Neural cell (in vitro differentiated cells): ENCODE data around the gene ME2. TPM values are rescaled to one million over a fixed set of nuclear protein-coding genes. Genes with fewer than 3 reads are reported as not detected.

Experiments used
- H2AFZ ChIP-seq: fragments of 200-600, 300-800 bp; sonication (generic), shearing (Covaris generic); 2 replicates; pipeline ENCODE4 v1.6.0; 2014; ENCODE audit warnings: low read depth, mild to moderate bottlenecking, antibody characterized with exemption, low read length, moderate library complexity
- H3F3A ChIP-seq: fragments of 200-600 bp; shearing (Covaris generic); 2 replicates; pipeline ENCODE4 v1.6.1; 2016; ENCODE audit warnings: mild to moderate bottlenecking, moderate library complexity, mixed read lengths, antibody characterized with exemption, low read length; ENCODE audit not compliant: insufficient read depth, poor library complexity, severe bottlenecking
- H3K27ac ChIP-seq: fragments of 200-600, 300-800 bp; sonication (generic), shearing (Covaris generic); 2 replicates; pipeline ENCODE4 v1.5.1; 2014; ENCODE audit warnings: mild to moderate bottlenecking, low read length, moderate library complexity
- H3K27me3 ChIP-seq: fragments of 300-800, 200-600 bp; sonication (generic), shearing (Covaris generic); 2 replicates; pipeline ENCODE4 v1.6.0; 2014; ENCODE audit warnings: mild to moderate bottlenecking, low read depth, low read length, moderate library complexity; ENCODE audit not compliant: insufficient read depth
- H3K36me3 ChIP-seq: fragments of 300-800, 200-600 bp; sonication (generic), shearing (Covaris generic); 2 replicates; pipeline ENCODE4 v1.5.1; 2014; ENCODE audit warnings: mild to moderate bottlenecking, antibody characterized with exemption, low read length, moderate library complexity; ENCODE audit not compliant: insufficient read depth
- H3K4me2 ChIP-seq: fragments of 300-800, 200-600 bp; sonication (generic), shearing (Covaris generic); 2 replicates; pipeline ENCODE4 v1.6.0; 2014; ENCODE audit warnings: mild to moderate bottlenecking, low read length
- H3K4me3 ChIP-seq: fragments of 300-800, 200-600 bp; sonication (generic), shearing (Covaris generic); 2 replicates; pipeline ENCODE4 v1.5.1; 2014; ENCODE audit warnings: mild to moderate bottlenecking, low read length, moderate library complexity
- H3K79me2 ChIP-seq: fragments of 200-600 bp; shearing (Covaris generic); replicated peaks from 2 replicates; pipeline ENCODE4 v1.6.0; 2014; ENCODE audit warnings: mild to moderate bottlenecking, low read length, moderate library complexity; ENCODE audit not compliant: insufficient read depth
- H3K9ac ChIP-seq: fragments of 300-800, 200-600 bp; sonication (generic), shearing (Covaris generic); 2 replicates; pipeline ENCODE4 v1.6.1; 2016; ENCODE audit warnings: mild to moderate bottlenecking, low read length, mixed read lengths
- H3K9me2 ChIP-seq: fragments of 200-600 bp; shearing (Covaris generic); 2 replicates; pipeline ENCODE4 v1.6.1; 2016; ENCODE audit warnings: mild to moderate bottlenecking, low read length, mixed read lengths; ENCODE audit not compliant: insufficient read depth
- H3K9me3 ChIP-seq: fragments of 200-600, 300-800 bp; sonication (generic), shearing (Covaris generic); 2 replicates; pipeline ENCODE4 v1.6.1; 2016; ENCODE audit warnings: mild to moderate bottlenecking, mixed run types, low read length, moderate library complexity, mixed read lengths
- H4K20me1 ChIP-seq: fragments of 200-600 bp; shearing (Covaris generic); 2 replicates; pipeline ENCODE4 v1.6.1; 2016; ENCODE audit warnings: mild to moderate bottlenecking, mixed run types; ENCODE audit not compliant: insufficient read depth
- EP300 ChIP-seq: fragments of 450-650 bp; conservative IDR thresholded peaks from 2 replicates; pipeline ENCODE4 v1.6.1; 2014; ENCODE audit warnings: antibody characterized with exemption, mild to moderate bottlenecking, moderate library complexity; ENCODE audit not compliant: poor library complexity, severe bottlenecking
- EZH2 ChIP-seq: fragments of 200-600, 300-800 bp; shearing (Covaris generic), sonication (generic); IDR thresholded peaks from 2 replicates; pipeline ENCODE4 v1.6.1; 2014; ENCODE audit warnings: antibody characterized with exemption, low read length, borderline replicate concordance, mild to moderate bottlenecking; ENCODE audit not compliant: insufficient read depth, poor library complexity, severe bottlenecking
- MXI1 ChIP-seq: fragments of 450-650 bp; conservative IDR thresholded peaks from 2 replicates; pipeline ENCODE4 v1.6.1; 2014; ENCODE audit warnings: antibody characterized with exemption, mild to moderate bottlenecking; ENCODE audit not compliant: poor library complexity, severe bottlenecking
- POLR2AphosphoS5 ChIP-seq: IDR thresholded peaks from 2 replicates; pipeline ENCODE4 v1.6.1; 2012
- RAD21 ChIP-seq: fragments of 450-650 bp; conservative IDR thresholded peaks from 2 replicates; pipeline ENCODE4 v1.6.1; 2014; ENCODE audit warnings: antibody characterized with exemption, mild to moderate bottlenecking, moderate library complexity
- SMC3 ChIP-seq: fragments of 450-650 bp; conservative IDR thresholded peaks from 2 replicates; pipeline ENCODE4 v1.6.1; 2014; ENCODE audit warnings: antibody characterized with exemption, mild to moderate bottlenecking, moderate library complexity; ENCODE audit not compliant: poor library complexity
- TAF1 ChIP-seq: IDR thresholded peaks from 2 replicates; pipeline ENCODE4 v1.6.1; 2012; ENCODE audit warnings: low read depth
- polyA plus RNA-seq: library from polyadenylated mRNA; depleted of rRNA; stranded (reverse); fragments of >200 nt; gene quantifications from 2 replicates; pipeline ENCODE4 v1.2.3, GENCODE V29; 2014
- TF ChIP-seq, protein P1 (sequence below): IDR thresholded peaks from 2 replicates; pipeline ENCODE4 v1.6.1; 2012; ENCODE audit warnings: borderline replicate concordance
- TF ChIP-seq, protein P2 (sequence below): fragments of 450-650 bp; IDR thresholded peaks from 2 replicates; pipeline ENCODE4 v1.5.1; 2014; ENCODE audit warnings: antibody characterized with exemption, mild to moderate bottlenecking, moderate library complexity; ENCODE audit not compliant: poor library complexity, severe bottlenecking

ME2 gene
- polyA plus RNA-seq, 1 donor from 2014 or later, result 76.2 TPM

DNA sequence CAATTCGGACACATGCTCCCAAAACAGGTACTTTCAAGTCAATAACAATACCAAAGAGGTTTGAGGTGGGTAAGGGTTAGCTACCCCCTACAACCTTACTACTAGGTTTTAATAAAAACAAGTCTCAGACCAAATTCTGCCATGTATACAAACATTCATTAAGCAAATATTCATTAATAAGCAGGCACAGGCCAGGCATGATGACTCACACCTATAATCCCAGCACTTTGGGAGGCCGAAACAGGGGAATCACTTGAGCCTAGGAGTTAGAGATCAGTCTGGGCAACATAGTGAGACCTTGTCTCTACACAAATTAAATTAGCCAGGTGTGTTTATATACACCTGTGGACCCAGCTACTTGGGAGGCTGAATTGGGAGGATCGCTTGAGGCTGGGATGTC is 77.2 kb downstream of the ME2 start:
- Histone ChIP-seq H3K9ac (no peak overlapping the region), H3K4me3 (no peak overlapping the region), H4K20me1 (no peaks in the 10 kb centered on the region), H3K9me3 (no peaks in the 10 kb centered on the region), H3K27me3 (no peaks in the 10 kb centered on the region), H3K36me3 (no peaks in the 10 kb centered on the region), H2AFZ (no peak overlapping the region), H3K9me2 (no peaks in the 10 kb centered on the region), H3F3A (no peaks in the 10 kb centered on the region), H3K27ac (no peak overlapping the region), H3K4me2 (no peak overlapping the region), H3K79me2 (no peaks in the 10 kb centered on the region)
- TF ChIP-seq, protein P1, sequence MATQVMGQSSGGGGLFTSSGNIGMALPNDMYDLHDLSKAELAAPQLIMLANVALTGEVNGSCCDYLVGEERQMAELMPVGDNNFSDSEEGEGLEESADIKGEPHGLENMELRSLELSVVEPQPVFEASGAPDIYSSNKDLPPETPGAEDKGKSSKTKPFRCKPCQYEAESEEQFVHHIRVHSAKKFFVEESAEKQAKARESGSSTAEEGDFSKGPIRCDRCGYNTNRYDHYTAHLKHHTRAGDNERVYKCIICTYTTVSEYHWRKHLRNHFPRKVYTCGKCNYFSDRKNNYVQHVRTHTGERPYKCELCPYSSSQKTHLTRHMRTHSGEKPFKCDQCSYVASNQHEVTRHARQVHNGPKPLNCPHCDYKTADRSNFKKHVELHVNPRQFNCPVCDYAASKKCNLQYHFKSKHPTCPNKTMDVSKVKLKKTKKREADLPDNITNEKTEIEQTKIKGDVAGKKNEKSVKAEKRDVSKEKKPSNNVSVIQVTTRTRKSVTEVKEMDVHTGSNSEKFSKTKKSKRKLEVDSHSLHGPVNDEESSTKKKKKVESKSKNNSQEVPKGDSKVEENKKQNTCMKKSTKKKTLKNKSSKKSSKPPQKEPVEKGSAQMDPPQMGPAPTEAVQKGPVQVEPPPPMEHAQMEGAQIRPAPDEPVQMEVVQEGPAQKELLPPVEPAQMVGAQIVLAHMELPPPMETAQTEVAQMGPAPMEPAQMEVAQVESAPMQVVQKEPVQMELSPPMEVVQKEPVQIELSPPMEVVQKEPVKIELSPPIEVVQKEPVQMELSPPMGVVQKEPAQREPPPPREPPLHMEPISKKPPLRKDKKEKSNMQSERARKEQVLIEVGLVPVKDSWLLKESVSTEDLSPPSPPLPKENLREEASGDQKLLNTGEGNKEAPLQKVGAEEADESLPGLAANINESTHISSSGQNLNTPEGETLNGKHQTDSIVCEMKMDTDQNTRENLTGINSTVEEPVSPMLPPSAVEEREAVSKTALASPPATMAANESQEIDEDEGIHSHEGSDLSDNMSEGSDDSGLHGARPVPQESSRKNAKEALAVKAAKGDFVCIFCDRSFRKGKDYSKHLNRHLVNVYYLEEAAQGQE, result no peak
- TF ChIP-seq MXI1 (no peak), TAF1 (no peak), POLR2AphosphoS5 (no peak), SMC3 (no peak), EZH2 (no peak), EP300 (no peak), RAD21 (no peak)
- TF ChIP-seq, protein P2, sequence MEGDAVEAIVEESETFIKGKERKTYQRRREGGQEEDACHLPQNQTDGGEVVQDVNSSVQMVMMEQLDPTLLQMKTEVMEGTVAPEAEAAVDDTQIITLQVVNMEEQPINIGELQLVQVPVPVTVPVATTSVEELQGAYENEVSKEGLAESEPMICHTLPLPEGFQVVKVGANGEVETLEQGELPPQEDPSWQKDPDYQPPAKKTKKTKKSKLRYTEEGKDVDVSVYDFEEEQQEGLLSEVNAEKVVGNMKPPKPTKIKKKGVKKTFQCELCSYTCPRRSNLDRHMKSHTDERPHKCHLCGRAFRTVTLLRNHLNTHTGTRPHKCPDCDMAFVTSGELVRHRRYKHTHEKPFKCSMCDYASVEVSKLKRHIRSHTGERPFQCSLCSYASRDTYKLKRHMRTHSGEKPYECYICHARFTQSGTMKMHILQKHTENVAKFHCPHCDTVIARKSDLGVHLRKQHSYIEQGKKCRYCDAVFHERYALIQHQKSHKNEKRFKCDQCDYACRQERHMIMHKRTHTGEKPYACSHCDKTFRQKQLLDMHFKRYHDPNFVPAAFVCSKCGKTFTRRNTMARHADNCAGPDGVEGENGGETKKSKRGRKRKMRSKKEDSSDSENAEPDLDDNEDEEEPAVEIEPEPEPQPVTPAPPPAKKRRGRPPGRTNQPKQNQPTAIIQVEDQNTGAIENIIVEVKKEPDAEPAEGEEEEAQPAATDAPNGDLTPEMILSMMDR, result no peak

DNA sequence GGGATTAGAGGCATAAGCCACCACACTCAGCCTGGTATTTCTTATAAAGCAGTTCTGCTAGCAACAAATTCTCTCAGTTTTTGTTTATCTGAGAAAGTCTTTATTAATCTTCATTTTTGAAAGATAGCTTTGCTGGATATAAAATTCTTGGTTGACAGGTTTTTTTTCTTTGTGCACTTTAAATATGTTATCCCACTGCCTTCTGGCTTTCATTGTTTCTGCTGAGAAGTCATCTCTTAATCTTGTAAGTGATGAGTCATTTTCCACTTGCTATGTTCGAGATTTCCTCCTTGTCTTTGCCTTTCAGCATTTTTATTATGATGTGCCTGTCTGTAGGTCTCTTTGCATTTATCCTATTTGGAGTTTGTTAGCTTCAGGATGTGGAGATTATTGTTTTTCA is 83.1 kb downstream of the ME2 start:
- no peak overlapping the region for H3K4me3 ChIP-seq
- H3K9me3 ChIP-seq, result no peaks in the 10 kb centered on the region
- no peaks in the 10 kb centered on the region for H4K20me1 ChIP-seq
- TF ChIP-seq RAD21 (no peak), SMC3 (no peak), EP300 (no peak), MXI1 (no peak), EZH2 (no peak), POLR2AphosphoS5 (no peak), TAF1 (no peak)
- TF ChIP-seq, protein P1, result no peak
- TF ChIP-seq, protein P2, result no peak
- no peak overlapping the region for H2AFZ ChIP-seq
- H3K27ac ChIP-seq, result no peak overlapping the region
- H3K36me3 ChIP-seq, result no peaks in the 10 kb centered on the region
- no peaks in the 10 kb centered on the region for H3K9me2 ChIP-seq
- H3K27me3 ChIP-seq, result no peaks in the 10 kb centered on the region
- no peaks in the 10 kb centered on the region for H3F3A ChIP-seq
- H3K79me2 ChIP-seq, result no peaks in the 10 kb centered on the region
- H3K4me2 ChIP-seq, result no peak overlapping the region
- H3K9ac ChIP-seq, result no peak overlapping the region
